ENCODE measurements around the gene MRPS21. TPM values are rescaled to one million over a fixed set of nuclear protein-coding genes. Genes with fewer than 3 reads are reported as not detected.

Gene MRPS21
- total RNA-seq, 6 experiments from 2014 or later, result 67.1 to 93.1 (median 85.2) TPM

- Mint-ChIP-seq H3K36me3 (ENCODE audit: low read depth) (peaks cover 5% of the 10 kb centered on the region; the same call in 1 of the 2 replicates), H3K4me3 (peak within 1 kb of the TSS; percentile 94), H3K4me1 (ENCODE audit: low read depth) (peaks cover 42% of the 10 kb centered on the region), H3K27me3 (ENCODE audit: insufficient read depth) (no peaks in the 10 kb centered on the region; the same call in 1 of the 2 replicates), H3K9me3 (peaks cover 4% of the 10 kb centered on the region), H3K27ac (peak within 1 kb of the TSS; percentile 98)
- DNase-seq, result peak; percentile 100
- TF ChIP-seq, protein P1, sequence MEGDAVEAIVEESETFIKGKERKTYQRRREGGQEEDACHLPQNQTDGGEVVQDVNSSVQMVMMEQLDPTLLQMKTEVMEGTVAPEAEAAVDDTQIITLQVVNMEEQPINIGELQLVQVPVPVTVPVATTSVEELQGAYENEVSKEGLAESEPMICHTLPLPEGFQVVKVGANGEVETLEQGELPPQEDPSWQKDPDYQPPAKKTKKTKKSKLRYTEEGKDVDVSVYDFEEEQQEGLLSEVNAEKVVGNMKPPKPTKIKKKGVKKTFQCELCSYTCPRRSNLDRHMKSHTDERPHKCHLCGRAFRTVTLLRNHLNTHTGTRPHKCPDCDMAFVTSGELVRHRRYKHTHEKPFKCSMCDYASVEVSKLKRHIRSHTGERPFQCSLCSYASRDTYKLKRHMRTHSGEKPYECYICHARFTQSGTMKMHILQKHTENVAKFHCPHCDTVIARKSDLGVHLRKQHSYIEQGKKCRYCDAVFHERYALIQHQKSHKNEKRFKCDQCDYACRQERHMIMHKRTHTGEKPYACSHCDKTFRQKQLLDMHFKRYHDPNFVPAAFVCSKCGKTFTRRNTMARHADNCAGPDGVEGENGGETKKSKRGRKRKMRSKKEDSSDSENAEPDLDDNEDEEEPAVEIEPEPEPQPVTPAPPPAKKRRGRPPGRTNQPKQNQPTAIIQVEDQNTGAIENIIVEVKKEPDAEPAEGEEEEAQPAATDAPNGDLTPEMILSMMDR (IDR thresholded peaks at IDR 0.05), result no peak
These were observed 11.7 kb upstream of the MRPS21 start, which contains the start of gene CIART for GRCh38 chr1:150281758-150282557. TSS of gene CIART (plus strand) at chr1:150282554. CDS start at chr1:150283268, 714 bp downstream.

- peaks cover 5% of the 10 kb centered on the region; the same call in 1 of the 2 replicates for H3K36me3 Mint-ChIP-seq (ENCODE audit: low read depth)
- no peak for DNase-seq
- H3K9me3 Mint-ChIP-seq, result peaks cover 4% of the 10 kb centered on the region
- H3K4me1 Mint-ChIP-seq (ENCODE audit: low read depth), result peaks cover 42% of the 10 kb centered on the region
- no peaks in the 10 kb centered on the region; the same call in 1 of the 2 replicates for H3K27me3 Mint-ChIP-seq (ENCODE audit: insufficient read depth)
- TF ChIP-seq, protein P1 (IDR thresholded peaks at IDR 0.05), result no peak
- peak overlapping the region; percentile 98 for H3K27ac Mint-ChIP-seq
- peak overlapping the region; percentile 94 for H3K4me3 Mint-ChIP-seq
These were observed 11.1 kb upstream of the MRPS21 start for GRCh38 chr1:150282558-150282958.

- DNase-seq, result no peak
- Mint-ChIP-seq H3K4me1 (ENCODE audit: low read depth) (peaks cover 42% of the 10 kb centered on the region), H3K27ac (peak overlapping the region; percentile 98), H3K4me3 (peak overlapping the region; percentile 94), H3K9me3 (peaks cover 4% of the 10 kb centered on the region), H3K27me3 (ENCODE audit: insufficient read depth) (no peaks in the 10 kb centered on the region; the same call in 1 of the 2 replicates), H3K36me3 (ENCODE audit: low read depth) (peaks cover 5% of the 10 kb centered on the region; the same call in 1 of the 2 replicates)
- TF ChIP-seq, protein P1 (IDR thresholded peaks at IDR 0.05), result no peak
These were observed 10.4 kb upstream of the MRPS21 start for GRCh38 chr1:150283260-150283659.

DNA sequence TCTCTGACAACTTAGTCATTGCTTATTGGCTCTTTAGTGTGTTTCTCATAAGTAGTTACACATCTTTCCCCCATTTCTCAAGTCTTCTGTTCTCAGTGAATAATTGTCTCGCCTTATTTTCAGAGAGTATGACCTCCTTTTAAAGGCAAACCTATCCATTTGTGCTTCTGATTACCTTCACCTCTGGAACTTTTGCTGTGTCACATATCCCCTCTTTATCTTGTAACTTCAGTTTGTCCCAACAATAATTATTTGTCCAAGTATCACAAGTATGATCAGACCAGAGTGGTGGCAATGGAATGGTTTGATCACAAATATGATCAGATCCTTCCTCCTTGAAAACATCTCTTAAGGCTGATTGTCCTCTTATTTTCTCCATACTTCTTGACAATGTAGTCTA is 5.3 kb upstream of the MRPS21 start:
- H3K27me3 Mint-ChIP-seq (ENCODE audit: insufficient read depth), result no peaks in the 10 kb centered on the region; the same call in none of the 2 replicates
- TF ChIP-seq, protein P1 (IDR thresholded peaks at IDR 0.05), result no peak
- peaks cover 10% of the 10 kb centered on the region for H3K4me1 Mint-ChIP-seq (ENCODE audit: low read depth)
- H3K9me3 Mint-ChIP-seq, result no peaks in the 10 kb centered on the region
- H3K36me3 Mint-ChIP-seq (ENCODE audit: low read depth), result no peaks in the 10 kb centered on the region; the same call in 1 of the 2 replicates
- DNase-seq, result no peak
- H3K4me3 Mint-ChIP-seq, result no peak overlapping the region
- H3K27ac Mint-ChIP-seq, result no peak overlapping the region

GRCh38 chr1:150288822-150289221 is 4.8 kb upstream of the MRPS21 start:
- no peak overlapping the region for H3K27ac Mint-ChIP-seq
- H3K4me3 Mint-ChIP-seq, result no peak overlapping the region
- TF ChIP-seq, protein P1 (IDR thresholded peaks at IDR 0.05), result no peak
- no peaks in the 10 kb centered on the region; the same call in 1 of the 2 replicates for H3K36me3 Mint-ChIP-seq (ENCODE audit: low read depth)
- peaks cover 11% of the 10 kb centered on the region for H3K4me1 Mint-ChIP-seq (ENCODE audit: low read depth)
- DNase-seq, result no peak
- no peaks in the 10 kb centered on the region for H3K9me3 Mint-ChIP-seq
- H3K27me3 Mint-ChIP-seq (ENCODE audit: insufficient read depth), result no peaks in the 10 kb centered on the region; the same call in none of the 2 replicates
